Putamen (tissue), 1 donor: Measurements from ENCODE around the gene ARHGAP30.

Source experiments
- DNase-seq: peaks from one replicate; pipeline ENCODE4 v3.0.0-alpha.2; 2016; ENCODE audit warnings: low spot score

The ARHGAP30 gene

GRCh38 chr1:161009602-161010211, 60.0 kb downstream of the ARHGAP30 start:
- no peak for DNase-seq

DNA sequence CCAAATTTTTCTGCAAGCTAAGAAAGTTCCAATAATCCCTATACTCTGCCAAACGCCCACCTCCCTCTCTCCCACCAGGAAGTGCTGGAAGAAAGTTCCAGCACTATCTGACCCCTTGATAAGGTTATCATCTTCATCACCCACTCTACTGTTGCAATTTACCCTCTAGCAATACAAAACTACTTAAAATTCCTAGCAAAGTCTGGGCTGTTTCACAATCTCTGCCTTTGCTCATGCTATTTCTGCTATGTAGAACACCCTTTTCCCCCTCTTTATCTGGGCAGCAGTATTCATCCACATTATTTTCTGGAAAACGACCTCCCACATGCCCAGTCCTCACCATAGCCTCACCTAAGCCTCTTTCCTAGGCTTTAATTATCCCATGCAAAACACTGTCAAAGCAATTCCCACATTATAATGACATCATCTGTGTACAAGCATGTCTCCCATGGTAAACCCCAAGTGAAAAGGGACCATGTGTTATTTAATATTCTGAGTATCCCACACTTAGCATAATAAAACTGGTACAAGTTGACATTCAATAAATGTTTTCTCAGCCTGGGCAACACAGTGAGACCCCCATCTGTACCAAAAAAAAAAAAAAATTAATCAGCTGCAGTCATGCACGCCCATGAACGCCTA, 60.7 kb downstream of the ARHGAP30 start:
- DNase-seq = no peak

- DNase-seq = no peak
Observed at GRCh38 chr1:161007369-161007768, 62.3 kb downstream of the ARHGAP30 start.

GRCh38 chr1:161006563-161006962, 63.1 kb downstream of the ARHGAP30 start:
- no peak for DNase-seq

- DNase-seq = no peak
Observed at GRCh38 chr1:161001525-161001924, 68.2 kb downstream of the ARHGAP30 start.

- no peak for DNase-seq
Observed at GRCh38 chr1:161000736-161001480, 68.8 kb downstream of the ARHGAP30 start.

GRCh38 chr1:160999376-160999775, 70.3 kb downstream of the ARHGAP30 start:
- DNase-seq = no peak

GRCh38 chr1:160997323-160998038, 72.2 kb downstream of the ARHGAP30 start:
- no peak for DNase-seq
